GM12874 (cell line): ENCODE data around the gene ATP23.

Source experiments
- TF ChIP-seq, protein P1 (sequence below): IDR thresholded peaks from 2 replicates; pipeline ENCODE4 v1.5.1; 2011; ENCODE audit warnings: low read depth, mild to moderate bottlenecking, control low read depth, low read length, moderate library complexity; ENCODE audit not compliant: insufficient read depth

ATP23 gene

DNA sequence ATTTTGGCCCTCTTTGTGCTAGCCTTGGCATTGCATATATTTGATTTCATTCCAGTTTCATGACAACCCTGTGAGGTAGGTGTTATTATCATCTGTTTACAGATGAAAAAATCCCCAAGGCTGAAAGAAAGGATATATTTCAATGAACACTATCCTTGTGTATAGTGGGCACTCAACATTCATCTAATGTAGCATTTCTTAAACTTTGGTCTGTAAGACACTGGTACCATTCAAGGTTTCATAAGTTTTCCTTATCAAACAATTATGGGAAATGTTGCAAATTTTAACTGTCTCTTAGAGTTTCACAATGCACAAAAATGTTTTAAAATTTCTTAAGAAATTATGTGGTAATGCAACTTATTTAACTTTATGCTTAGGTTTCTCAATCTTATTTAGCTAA lies 44.3 kb downstream of the ATP23 start:
- TF ChIP-seq, protein P1, sequence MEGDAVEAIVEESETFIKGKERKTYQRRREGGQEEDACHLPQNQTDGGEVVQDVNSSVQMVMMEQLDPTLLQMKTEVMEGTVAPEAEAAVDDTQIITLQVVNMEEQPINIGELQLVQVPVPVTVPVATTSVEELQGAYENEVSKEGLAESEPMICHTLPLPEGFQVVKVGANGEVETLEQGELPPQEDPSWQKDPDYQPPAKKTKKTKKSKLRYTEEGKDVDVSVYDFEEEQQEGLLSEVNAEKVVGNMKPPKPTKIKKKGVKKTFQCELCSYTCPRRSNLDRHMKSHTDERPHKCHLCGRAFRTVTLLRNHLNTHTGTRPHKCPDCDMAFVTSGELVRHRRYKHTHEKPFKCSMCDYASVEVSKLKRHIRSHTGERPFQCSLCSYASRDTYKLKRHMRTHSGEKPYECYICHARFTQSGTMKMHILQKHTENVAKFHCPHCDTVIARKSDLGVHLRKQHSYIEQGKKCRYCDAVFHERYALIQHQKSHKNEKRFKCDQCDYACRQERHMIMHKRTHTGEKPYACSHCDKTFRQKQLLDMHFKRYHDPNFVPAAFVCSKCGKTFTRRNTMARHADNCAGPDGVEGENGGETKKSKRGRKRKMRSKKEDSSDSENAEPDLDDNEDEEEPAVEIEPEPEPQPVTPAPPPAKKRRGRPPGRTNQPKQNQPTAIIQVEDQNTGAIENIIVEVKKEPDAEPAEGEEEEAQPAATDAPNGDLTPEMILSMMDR: no peak

GRCh38 chr12:57989838-57990237 lies 48.5 kb downstream of the ATP23 start:
- TF ChIP-seq, protein P1: no peak

DNA sequence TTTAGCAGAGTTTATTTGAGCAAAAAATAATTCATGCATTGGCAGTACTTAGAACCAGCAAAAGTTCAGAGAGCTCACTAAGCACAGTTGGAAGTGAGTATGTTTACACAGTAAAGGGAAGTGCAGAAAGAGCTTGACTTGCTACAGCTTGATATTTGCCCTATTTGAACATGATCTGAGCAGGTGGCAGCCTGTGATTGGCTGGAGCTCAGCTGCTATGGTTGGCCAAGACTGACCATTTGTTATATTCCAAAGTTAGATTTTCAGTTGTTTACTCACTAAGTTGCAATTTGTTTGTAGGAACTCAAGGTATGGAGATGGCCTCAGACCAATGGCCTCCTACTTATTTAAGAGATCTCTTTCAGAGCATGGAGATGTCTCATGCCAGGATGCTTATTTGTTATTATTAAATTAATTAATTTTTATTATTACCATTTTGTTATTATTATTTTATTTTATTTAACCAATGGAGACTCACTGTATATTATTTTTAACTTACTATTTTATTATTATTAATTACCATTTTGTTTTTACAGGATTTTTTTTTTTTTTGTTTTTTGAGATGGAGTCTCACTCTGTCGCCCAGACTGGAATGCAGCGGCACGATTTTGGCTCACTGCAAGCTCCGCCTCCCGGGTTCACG lies 49.0 kb downstream of the ATP23 start:
- TF ChIP-seq, protein P1: no peak

DNA sequence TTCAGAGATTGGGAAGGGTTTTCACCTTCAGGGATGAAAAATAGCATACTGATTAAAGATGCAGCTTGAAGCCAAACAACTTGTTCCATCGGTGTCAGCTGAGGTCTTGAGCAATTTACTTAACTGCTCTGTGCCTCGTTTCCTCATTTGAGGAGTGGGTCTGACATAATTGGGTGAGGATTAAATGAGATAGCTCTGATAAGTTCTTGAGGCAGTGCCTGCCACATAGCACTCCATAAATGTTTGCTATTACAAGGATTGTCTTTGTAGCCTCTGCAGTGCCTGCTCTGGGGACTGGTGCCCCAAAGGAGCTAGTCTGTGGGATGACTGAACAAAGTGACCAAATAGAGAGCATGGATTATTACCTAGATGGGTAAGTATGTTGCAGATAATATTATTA lies 50.6 kb downstream of the ATP23 start:
- TF ChIP-seq, protein P1: no peak

DNA sequence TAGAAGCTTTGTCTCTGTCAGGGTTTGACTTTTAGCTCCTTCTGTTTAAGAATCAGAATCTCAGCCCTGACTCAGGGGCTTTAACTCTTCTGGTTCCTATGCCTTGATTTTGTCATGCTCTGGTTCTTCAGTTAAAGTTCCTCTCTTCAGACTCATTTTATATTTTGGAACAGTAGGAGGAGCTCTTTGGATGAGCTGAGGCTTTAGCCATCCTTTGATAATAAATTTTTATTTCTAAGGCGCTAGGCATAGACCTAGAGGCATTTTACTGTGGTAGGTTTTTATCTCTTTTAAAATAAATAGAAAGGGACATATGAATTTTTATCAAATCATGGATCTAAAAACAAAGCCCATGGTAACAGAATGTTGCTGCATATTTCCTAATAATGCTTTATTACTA lies 51.7 kb downstream of the ATP23 start:
- TF ChIP-seq, protein P1: no peak

GRCh38 chr12:57993834-57994233 lies 52.5 kb downstream of the ATP23 start:
- TF ChIP-seq, protein P1: no peak

GRCh38 chr12:57996520-57996919 lies 55.2 kb downstream of the ATP23 start:
- TF ChIP-seq, protein P1: no peak
